Retinal pigment epithelial cell (primary cell): ENCODE data around the gene COL20A1.

ENCODE experiments used
- DNase-seq: peaks from one replicate; pipeline ENCODE4 v3.0.0-alpha.2; 2010; ENCODE audit warnings: low read depth
- H3K4me3 ChIP-seq: 2 replicates; pipeline ENCODE4 v1.5.1; 2011; ENCODE audit warnings: mild to moderate bottlenecking, low read length, control low read depth, moderate library complexity
- TF ChIP-seq, protein P1 (sequence below): conservative IDR thresholded peaks from 2 replicates; pipeline ENCODE4 v1.5.1; 2011; ENCODE audit warnings: low read depth, low read length, control low read depth, inconsistent platforms

Gene COL20A1

DNA sequence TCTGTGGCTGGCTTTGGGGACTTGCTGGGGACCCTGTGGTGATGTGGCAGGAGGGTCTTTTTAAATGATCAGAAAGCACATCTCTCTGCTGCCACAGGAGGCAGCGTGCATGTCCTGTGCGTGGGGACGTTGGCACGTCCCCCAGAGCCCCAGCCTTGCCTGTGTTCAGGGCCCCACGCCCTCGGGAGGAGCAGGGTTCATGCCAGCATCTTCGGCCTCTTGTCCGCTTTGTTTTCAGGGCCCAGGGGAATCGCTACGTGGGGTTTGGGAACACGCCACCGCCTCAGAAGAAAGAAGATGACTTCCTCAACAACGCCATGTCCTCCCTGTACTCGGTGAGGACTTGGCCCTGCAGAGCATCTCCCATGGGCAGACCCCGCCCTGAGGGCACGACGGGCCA lies 14.3 kb upstream of the COL20A1 start:
- H3K4me3 ChIP-seq: no peak overlapping the region
- DNase-seq: no peak
- TF ChIP-seq, protein P1, sequence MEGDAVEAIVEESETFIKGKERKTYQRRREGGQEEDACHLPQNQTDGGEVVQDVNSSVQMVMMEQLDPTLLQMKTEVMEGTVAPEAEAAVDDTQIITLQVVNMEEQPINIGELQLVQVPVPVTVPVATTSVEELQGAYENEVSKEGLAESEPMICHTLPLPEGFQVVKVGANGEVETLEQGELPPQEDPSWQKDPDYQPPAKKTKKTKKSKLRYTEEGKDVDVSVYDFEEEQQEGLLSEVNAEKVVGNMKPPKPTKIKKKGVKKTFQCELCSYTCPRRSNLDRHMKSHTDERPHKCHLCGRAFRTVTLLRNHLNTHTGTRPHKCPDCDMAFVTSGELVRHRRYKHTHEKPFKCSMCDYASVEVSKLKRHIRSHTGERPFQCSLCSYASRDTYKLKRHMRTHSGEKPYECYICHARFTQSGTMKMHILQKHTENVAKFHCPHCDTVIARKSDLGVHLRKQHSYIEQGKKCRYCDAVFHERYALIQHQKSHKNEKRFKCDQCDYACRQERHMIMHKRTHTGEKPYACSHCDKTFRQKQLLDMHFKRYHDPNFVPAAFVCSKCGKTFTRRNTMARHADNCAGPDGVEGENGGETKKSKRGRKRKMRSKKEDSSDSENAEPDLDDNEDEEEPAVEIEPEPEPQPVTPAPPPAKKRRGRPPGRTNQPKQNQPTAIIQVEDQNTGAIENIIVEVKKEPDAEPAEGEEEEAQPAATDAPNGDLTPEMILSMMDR: no peak

DNA sequence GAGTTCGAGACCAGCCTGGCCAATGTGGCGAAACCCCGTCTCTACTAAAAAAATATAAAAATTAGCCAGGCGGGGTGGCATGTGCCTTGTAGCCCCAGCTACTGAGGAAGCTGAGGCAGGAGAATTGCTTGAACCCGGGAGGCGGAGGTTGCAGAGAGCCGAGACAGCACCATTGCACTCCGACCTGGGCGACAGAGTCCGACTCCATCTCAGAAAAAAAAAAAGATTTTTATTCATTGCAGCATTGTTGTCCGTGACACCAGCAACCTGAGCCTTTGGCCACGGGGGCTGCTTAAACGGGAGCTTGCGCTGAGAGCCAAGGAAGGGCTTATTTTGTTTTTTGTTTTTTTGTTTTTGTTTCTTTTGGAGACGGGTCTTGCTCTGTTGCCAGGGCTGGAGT lies 13.1 kb upstream of the COL20A1 start:
- DNase-seq: no peak
- TF ChIP-seq, protein P1: no peak
- H3K4me3 ChIP-seq: no peak overlapping the region

DNA sequence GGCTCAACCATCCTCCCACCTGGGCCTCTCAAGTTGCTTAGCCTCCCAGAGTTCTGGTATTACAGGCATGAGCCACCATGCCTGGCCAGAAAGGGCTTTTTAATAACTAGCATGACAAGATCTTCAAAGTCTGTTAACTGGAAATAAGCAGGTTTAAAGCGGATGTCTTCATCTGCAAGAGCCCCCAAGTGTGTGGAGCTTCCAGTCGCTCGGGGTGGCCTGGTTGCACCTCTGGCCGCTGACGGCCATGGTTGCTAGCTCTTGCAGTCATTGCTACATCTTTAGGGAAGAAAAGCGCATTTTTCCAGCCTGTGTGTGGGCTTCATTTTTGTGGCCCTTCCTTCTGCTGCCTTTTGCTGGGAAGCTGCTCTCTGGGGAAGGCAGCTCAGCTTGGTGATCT lies 12.6 kb upstream of the COL20A1 start:
- H3K4me3 ChIP-seq: no peak overlapping the region
- TF ChIP-seq, protein P1: no peak
- DNase-seq: no peak

DNA sequence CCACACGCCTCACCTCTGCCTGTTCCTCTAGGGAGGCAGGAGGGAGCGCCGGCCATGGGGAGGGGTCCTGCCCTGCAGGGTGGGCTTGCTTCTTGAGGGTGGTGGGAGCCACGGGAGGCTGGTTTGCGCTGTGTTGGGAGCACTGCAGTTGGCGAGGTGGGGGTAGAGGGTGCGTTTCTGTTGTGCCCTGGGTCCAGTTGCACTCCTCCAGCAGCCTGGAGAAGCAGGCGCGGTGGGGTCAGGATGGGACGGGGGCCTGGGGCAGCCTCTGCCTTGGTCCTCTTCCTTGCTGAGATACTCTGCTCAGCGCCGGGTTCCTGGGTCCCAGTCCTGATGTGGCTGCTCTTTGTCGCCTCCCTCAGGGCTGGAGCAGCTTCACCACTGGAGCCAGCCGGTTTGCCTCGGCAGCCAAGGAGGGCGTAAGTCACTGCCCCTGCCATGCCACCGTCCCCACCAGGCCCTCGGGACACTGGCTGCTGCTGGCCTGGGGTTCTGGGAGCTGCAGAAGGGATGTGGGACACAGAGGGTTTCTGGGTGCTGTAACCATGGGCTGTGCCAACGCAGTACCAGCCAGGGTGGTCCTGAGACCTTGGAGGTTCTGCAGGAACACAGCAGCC lies 11.9 kb upstream of the COL20A1 start:
- no peak overlapping the region for H3K4me3 ChIP-seq
- TF ChIP-seq, protein P1: peak; percentile 56
- no peak for DNase-seq

DNA sequence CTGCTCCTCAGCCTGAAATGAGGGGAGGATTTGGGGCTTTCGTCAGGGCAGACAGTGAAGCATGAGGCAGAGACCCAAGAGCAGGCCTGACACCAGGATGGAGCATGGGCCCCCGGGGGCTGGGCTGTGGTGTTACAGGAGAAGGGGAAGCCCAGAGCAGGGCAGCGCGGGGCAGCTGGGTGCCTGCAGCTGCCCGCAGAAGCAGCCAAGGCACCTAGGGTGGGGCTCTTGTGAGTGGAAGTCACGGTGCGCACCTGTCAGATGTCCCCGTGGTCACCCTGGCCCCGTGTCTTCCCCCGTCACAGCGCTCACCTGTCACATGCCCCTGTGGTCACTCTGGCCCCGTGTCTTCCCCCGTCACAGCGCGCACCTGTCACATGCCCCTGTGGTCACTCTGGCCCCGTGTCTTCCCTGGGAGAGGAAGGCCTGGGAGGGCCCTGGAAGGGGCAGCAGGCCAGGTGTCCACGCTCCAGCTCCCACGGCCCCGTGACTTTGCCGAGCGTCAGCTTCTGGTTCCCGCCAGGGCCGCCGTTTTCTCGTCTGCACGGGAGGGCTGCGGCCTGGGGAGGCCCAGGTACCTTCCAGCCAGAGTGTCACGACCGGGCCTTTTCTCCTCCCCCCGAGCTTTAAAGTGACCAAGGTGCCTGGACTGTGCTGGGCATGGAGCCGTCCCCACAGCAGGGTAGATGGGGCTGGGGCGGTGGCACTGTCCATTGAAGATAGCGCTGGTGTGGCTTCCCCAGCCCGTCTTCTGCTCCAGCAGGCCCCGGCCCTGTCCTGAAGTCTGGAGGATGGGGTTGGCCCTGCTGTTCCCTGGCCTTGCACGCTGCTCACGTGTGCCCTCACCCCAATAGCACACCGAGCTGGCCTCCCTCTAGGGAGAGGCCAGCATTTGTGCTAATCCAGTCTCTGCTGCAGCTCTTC lies 11.0 kb upstream of the COL20A1 start:
- TF ChIP-seq, protein P1: no peak
- DNase-seq: no peak
- H3K4me3 ChIP-seq: no peak overlapping the region

DNA sequence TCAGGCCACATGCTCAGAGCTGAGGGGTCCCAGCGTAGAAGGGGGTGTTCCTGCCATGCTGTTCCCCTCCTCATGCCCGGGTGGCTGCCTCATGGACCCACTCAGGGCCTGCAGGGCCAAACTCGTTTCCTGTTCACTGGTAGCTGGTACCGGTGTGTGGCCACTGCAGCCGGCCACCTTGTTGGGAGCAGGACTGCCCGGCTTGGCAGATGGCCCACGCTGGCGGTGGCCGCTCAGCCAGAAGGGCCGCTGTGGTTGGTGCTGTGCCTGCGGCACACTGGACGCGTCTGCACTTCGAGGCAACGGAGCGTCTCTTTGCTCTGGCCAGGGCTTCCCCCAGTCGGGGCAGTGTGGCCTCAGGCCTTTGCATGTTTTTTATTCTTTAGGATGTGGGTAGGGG lies 10.0 kb upstream of the COL20A1 start:
- no peak for DNase-seq
- H3K4me3 ChIP-seq: no peak overlapping the region
- TF ChIP-seq, protein P1: no peak
